SK-N-SH (cell line): ENCODE measurements around the gene CARD14. TPM values are rescaled to one million over a fixed set of nuclear protein-coding genes. Genes with fewer than 3 reads are reported as not detected.

Source experiments
- CTCF ChIA-PET: fragments of 300-600, 350-600 bp; formaldehyde crosslinking; extraction: SDS; loops from one replicate; lab custom pipeline; 2021; lab: Yijun Ruan, JAX
- POLR2A ChIA-PET: fragments of 350-600 bp; sonication (Branson Sonifier 250); formaldehyde crosslinking; extraction: SDS; loops from one replicate; lab custom pipeline; 2020; ENCODE audit warnings: antibody characterized with exemption, inconsistent platforms; lab: Yijun Ruan, JAX
- DNase-seq: peaks from one replicate; pipeline ENCODE4 v3.0.0; 2012
- H2AFZ ChIP-seq: fragments of 200-600 bp; sonication (generic); 2 replicates; pipeline ENCODE4 v1.8.1; 2016; ENCODE audit warnings: antibody characterized with exemption, mild to moderate bottlenecking, low read depth
- H3F3A ChIP-seq: fragments of 200-600 bp; sonication (generic); replicated peaks from 2 replicates; pipeline ENCODE3; 2016; ENCODE audit warnings: antibody characterized with exemption, mild to moderate bottlenecking; ENCODE audit not compliant: insufficient read depth
- H3K27ac ChIP-seq, 2 experiments: fragments of 200-500 bp in 1 of 2; fragments of 200-600 bp in 1 of 2; sonication (Bioruptor generic) in 1 of 2; sonication (generic), shearing (Covaris generic) in 1 of 2; 2 replicates each; pipeline versions ENCODE4 v1.5.1 to v1.6.1; 2014 to 2016; ENCODE audit warnings: low read depth in 2 of 2, inconsistent platforms in 1 of 2, low read length in 1 of 2, mild to moderate bottlenecking in 1 of 2, mixed read lengths in 1 of 2
- H3K27me3 ChIP-seq: fragments of 200-600 bp; sonication (generic), shearing (Covaris generic); 2 replicates; pipeline ENCODE4 v1.6.1; 2016; ENCODE audit warnings: mixed run types; ENCODE audit not compliant: insufficient read depth
- H3K36me3 ChIP-seq, 2 experiments: fragments of 200-500 bp in 1 of 2; fragments of 200-600 bp in 1 of 2; sonication (Bioruptor generic) in 1 of 2; sonication (generic) in 1 of 2; replicated peaks in 1 of 2; 2 replicates each; pipeline versions ENCODE3 to v1.5.1; 2014 to 2016; ENCODE audit warnings: low read length in 1 of 2, mild to moderate bottlenecking in 1 of 2; ENCODE audit not compliant: insufficient read depth in 2 of 2, control insufficient read depth in 1 of 2
- H3K4me1 ChIP-seq, 2 experiments: fragments of 200-500 bp in 1 of 2; fragments of 200-600 bp in 1 of 2; sonication (Bioruptor generic) in 1 of 2; sonication (generic), shearing (Covaris generic) in 1 of 2; 2 replicates each; pipeline versions ENCODE4 v1.5.1 to v1.6.1; 2014 to 2016; ENCODE audit warnings: low read depth in 1 of 2, low read length in 1 of 2, mixed run types in 1 of 2; ENCODE audit not compliant: insufficient read depth in 2 of 2, control insufficient read depth in 1 of 2
- H3K4me2 ChIP-seq: fragments of 200-600 bp; sonication (generic), shearing (Covaris generic); 2 replicates; pipeline ENCODE4 v1.6.1; 2017; ENCODE audit warnings: mixed run types
- H3K4me3 ChIP-seq, 2 experiments: fragments of 200-500 bp in 1 of 2; fragments of 200-600 bp in 1 of 2; sonication (Bioruptor generic) in 1 of 2; sonication (generic), shearing (Covaris generic) in 1 of 2; 2 replicates each; pipeline versions ENCODE4 v1.5.1 to v1.8.1; 2014 to 2016; ENCODE audit warnings: low read depth in 2 of 2, inconsistent platforms in 1 of 2, low read length in 1 of 2, mild to moderate bottlenecking in 1 of 2, mixed read lengths in 1 of 2, moderate library complexity in 1 of 2
- H3K79me2 ChIP-seq: fragments of 200-600 bp; sonication (generic); 2 replicates; pipeline ENCODE4 v1.8.1; 2017; ENCODE audit warnings: mild to moderate bottlenecking; ENCODE audit not compliant: insufficient read depth
- H3K9ac ChIP-seq: fragments of 200-600 bp; sonication (generic); 2 replicates; pipeline ENCODE4 v1.6.1; 2017; ENCODE audit warnings: mixed run types
- H3K9me2 ChIP-seq: fragments of 200-600 bp; sonication (generic); 2 replicates; pipeline ENCODE4 v1.6.1; 2017; ENCODE audit warnings: mixed run types
- H3K9me3 ChIP-seq: fragments of 200-600 bp; sonication (generic); 2 replicates; pipeline ENCODE4 v1.6.1; 2017; ENCODE audit warnings: mixed run types, mild to moderate bottlenecking, moderate library complexity
- H4K20me1 ChIP-seq: fragments of 200-600 bp; sonication (generic); 2 replicates; pipeline ENCODE4 v1.6.1; 2017; ENCODE audit warnings: mild to moderate bottlenecking, mixed run types; ENCODE audit not compliant: insufficient read depth
- EP300 ChIP-seq, 2 experiments: IDR thresholded peaks; 2 replicates each; pipeline versions ENCODE4 v1.4.0 to v1.6.1; 2012; ENCODE audit warnings: borderline replicate concordance in 1 of 2, low read depth in 1 of 2, low read length in 1 of 2
- EZH2phosphoT487 ChIP-seq: fragments of 200-600 bp; sonication (generic); IDR thresholded peaks from 2 replicates; pipeline ENCODE4 v1.6.1; 2017; ENCODE audit warnings: low read depth, mixed run types, mild to moderate bottlenecking, antibody characterized with exemption, moderate library complexity, borderline replicate concordance
- FOSL2 ChIP-seq: IDR thresholded peaks from 2 replicates; pipeline ENCODE4 v1.4.0; 2012; ENCODE audit warnings: low read depth, mild to moderate bottlenecking, moderate library complexity, borderline replicate concordance
- GATA2 ChIP-seq: sonication (generic); formaldehyde crosslinking; IDR thresholded peaks from 2 replicates; pipeline ENCODE4 v1.5.0; 2020; ENCODE audit warnings: mild to moderate bottlenecking, missing genetic modification reagents
- JUND ChIP-seq: IDR thresholded peaks from 2 replicates; pipeline ENCODE4 v1.4.0; 2012
- MAX ChIP-seq: IDR thresholded peaks from 2 replicates; pipeline ENCODE4 v1.4.0; 2012; ENCODE audit warnings: low read depth
- MEF2A ChIP-seq: IDR thresholded peaks from 2 replicates; pipeline ENCODE4 v1.4.0; 2012; ENCODE audit warnings: low read depth, borderline replicate concordance
- POLR2AphosphoS5 ChIP-seq: IDR thresholded peaks from 2 replicates; pipeline ENCODE4 v1.6.1; 2012; ENCODE audit warnings: low read depth, low read length
- RAD21 ChIP-seq: IDR thresholded peaks from 2 replicates; pipeline ENCODE4 v1.6.1; 2012; ENCODE audit warnings: mild to moderate bottlenecking, low read length
- RCOR1 ChIP-seq: fragments of 150-350 bp; IDR thresholded peaks from 2 replicates; pipeline ENCODE4 v1.6.1; 2017; ENCODE audit warnings: antibody characterized with exemption, low read length
- RFX5 ChIP-seq: IDR thresholded peaks from 2 replicates; pipeline ENCODE4 v1.6.1; 2012; ENCODE audit warnings: mild to moderate bottlenecking, improper control_type of control experiment, low read length
- SIN3A ChIP-seq: IDR thresholded peaks from 2 replicates; pipeline ENCODE4 v1.6.1; 2012; ENCODE audit warnings: low read depth, mild to moderate bottlenecking, low read length, moderate library complexity, borderline replicate concordance
- SMC3 ChIP-seq: IDR thresholded peaks from 2 replicates; pipeline ENCODE4 v1.6.1; 2012; ENCODE audit warnings: low read depth, low read length, improper control_type of control experiment
- TEAD4 ChIP-seq: IDR thresholded peaks from 2 replicates; pipeline ENCODE4 v1.4.0; 2012; ENCODE audit warnings: mild to moderate bottlenecking, borderline replicate concordance; ENCODE audit not compliant: insufficient read depth
- USF2 ChIP-seq: fragments of 150-350 bp; IDR thresholded peaks from 2 replicates; pipeline ENCODE4 v1.6.1; 2017; ENCODE audit warnings: antibody characterized with exemption, low read length, low read depth, borderline replicate concordance
- ZBTB33 ChIP-seq: IDR thresholded peaks from 2 replicates; pipeline ENCODE4 v1.4.0; 2012; ENCODE audit warnings: low read depth, borderline replicate concordance
- WGBS: methylation state at CpG from one replicate; pipeline ENCODE4 v1.1.6; 2017; ENCODE audit warnings: low lambda C conversion rate; 5-methylcytosine and 5-hydroxymethylcytosine counted together
- polyA plus RNA-seq, 3 experiments: library from polyadenylated mRNA; depleted of rRNA; stranded (reverse); fragments of >200 nt; gene quantifications; 2 replicates each; pipeline ENCODE4 v1.2.3, GENCODE V29; 2012

The CARD14 gene
- polyA plus RNA-seq, 1 of the 3 experiments (the other 2 are of a cell fraction) = 0.05 TPM

- H2AFZ ChIP-seq = no peak overlapping the region
- no peak for DNase-seq
- H3K4me1 ChIP-seq = peaks cover 4 to 20% of the 10 kb centered on the region in 2 experiments; a peak in 1 of 4 replicates
- H3K27ac ChIP-seq = no peak overlapping the region
- H3K4me3 ChIP-seq = no peak overlapping the region
- no peak overlapping the region for H3K9ac ChIP-seq
- peaks cover 9% of the 10 kb centered on the region for H3F3A ChIP-seq
- POLR2A ChIA-PET = no interaction called here
- no peak for TF ChIP-seq ZBTB33
- TF ChIP-seq POLR2AphosphoS5 = no peak
- no peak for TF ChIP-seq RCOR1
- TF ChIP-seq MEF2A = no peak
- no peak for TF ChIP-seq RAD21
- no peak for TF ChIP-seq TEAD4
- TF ChIP-seq EP300 (IDR thresholded peaks at IDR 0.05; ENCODE audit: borderline replicate concordance in 1 of 2, low read depth in 1 of 2, low read length in 1 of 2) = no peak
- TF ChIP-seq EZH2phosphoT487 = no peak
- no peak for TF ChIP-seq SMC3
- no peak for TF ChIP-seq RFX5
- no peak for TF ChIP-seq GATA2 (CRISPR knock-in tag)
- TF ChIP-seq SIN3A = no peak
- TF ChIP-seq FOSL2 = no peak
- CTCF ChIA-PET = interaction anchor here (1.8 kb wide), 1 partner anchor 41 kb away, joined by 3 read pairs; no protein-coding TSS in a partner anchor
- no peaks in the 10 kb centered on the region for H3K9me3 ChIP-seq
- peaks cover 32% of the 10 kb centered on the region; the same call in 1 of the 2 replicates for H3K79me2 ChIP-seq
- H3K27me3 ChIP-seq = no peaks in the 10 kb centered on the region
- 94% methylated on average over 18 of the region's 18 CpGs for WGBS
- peaks cover 5% of the 10 kb centered on the region in 2 experiments for H3K36me3 ChIP-seq
- no peak overlapping the region for H3K4me2 ChIP-seq
- no peaks in the 10 kb centered on the region for H3K9me2 ChIP-seq
- peaks cover 5% of the 10 kb centered on the region for H4K20me1 ChIP-seq
Measured at GRCh38 chr17:80223142-80223815, 53.4 kb downstream of the CARD14 start.

GRCh38 chr17:80223838-80224497 is 54.1 kb downstream of the CARD14 start:
- H3K9ac ChIP-seq = no peak overlapping the region
- H4K20me1 ChIP-seq = no peaks in the 10 kb centered on the region
- ChIA-PET POLR2A (no interaction called here), CTCF (interaction anchor here (1.0 to 1.8 kb wide), 2 partner anchors 40 to 63 kb away, joined by 3 read pairs; no protein-coding TSS in a partner anchor)
- H3K4me2 ChIP-seq = no peak overlapping the region
- no peak overlapping the region for H3K4me3 ChIP-seq
- H3F3A ChIP-seq = peaks cover 9% of the 10 kb centered on the region
- no peak overlapping the region for H3K27ac ChIP-seq
- H3K79me2 ChIP-seq = peaks cover 25% of the 10 kb centered on the region; the same call in 1 of the 2 replicates
- H3K9me2 ChIP-seq = no peaks in the 10 kb centered on the region
- WGBS = 85% methylated on average over 11 of the region's 11 CpGs
- H3K4me1 ChIP-seq = peaks cover 4 to 15% of the 10 kb centered on the region in 2 experiments; a peak in 1 of 4 replicates
- H2AFZ ChIP-seq = no peak overlapping the region
- peaks cover 5 to 7% of the 10 kb centered on the region in 2 experiments for H3K36me3 ChIP-seq
- no peaks in the 10 kb centered on the region for H3K9me3 ChIP-seq
- DNase-seq = no peak
- no peaks in the 10 kb centered on the region for H3K27me3 ChIP-seq
- no peak for TF ChIP-seq POLR2AphosphoS5
- TF ChIP-seq MAX = no peak
- TF ChIP-seq JUND = no peak
- no peak for TF ChIP-seq RAD21
- TF ChIP-seq RFX5 = no peak
- TF ChIP-seq SMC3 = no peak
- TF ChIP-seq GATA2 (CRISPR knock-in tag) = no peak
- no peak for TF ChIP-seq USF2
- no peak for TF ChIP-seq ZBTB33
